Endothelial cell of umbilical vein (primary cell): ENCODE data around the gene SLC24A3. TPM values are rescaled to one million over a fixed set of nuclear protein-coding genes. Genes with fewer than 3 reads are reported as not detected.

ENCODE experiments used
- BruUV-seq: library from RNA; stranded (reverse); fragments of 400-500 nt; replicated peaks from 2 replicates; lab custom pipeline; 2021; lab: Mats Ljungman, UMichigan
- CTCF ChIA-PET: fragments of 300-600, 350-600 bp; sonication (Branson Sonifier 250); formaldehyde crosslinking; loops from one replicate; lab custom pipeline; 2021; ENCODE audit warnings: antibody characterized with exemption, inconsistent platforms; lab: Charles Lee
- POLR2A ChIA-PET: fragments of 300-600, 350-600 bp; sonication (Branson Sonifier 250); formaldehyde crosslinking; loops from one replicate; lab custom pipeline; 2021; ENCODE audit warnings: antibody characterized with exemption, inconsistent platforms; lab: Charles Lee
- DNase-seq: peaks from one replicate; pipeline ENCODE4 v3.0.0-alpha.2; 2011; ENCODE audit warnings: low read depth, low spot score
- FAIRE-seq: peaks from 2 replicates; lab custom pipeline; 2011; peaks lifted over from hg19 to GRCh38; lab: Jason Lieb, UNC
- H2AFZ ChIP-seq: 2 replicates; pipeline ENCODE4 v1.6.0; 2012; ENCODE audit warnings: low read depth, low read length, control low read depth, inconsistent platforms
- H3K27ac ChIP-seq: 2 replicates; pipeline ENCODE4 v1.5.1; 2011; ENCODE audit warnings: low read depth, mild to moderate bottlenecking, control low read depth, low read length, moderate library complexity; ENCODE audit not compliant: insufficient read depth
- H3K27me3 ChIP-seq, 2 experiments: 2 replicates each; pipeline versions ENCODE4 v1.6.0 to v1.6.1; 2011; ENCODE audit warnings: low read length in 2 of 2, mixed read lengths in 1 of 2; ENCODE audit not compliant: control insufficient read depth in 2 of 2, insufficient read depth in 2 of 2
- H3K36me3 ChIP-seq, 2 experiments: 2 replicates in 1 of 2; 3 replicates in 1 of 2; pipeline ENCODE4 v1.5.1; 2011; ENCODE audit warnings: low read length in 2 of 2, mild to moderate bottlenecking in 1 of 2, moderate library complexity in 1 of 2; ENCODE audit not compliant: control insufficient read depth in 2 of 2, insufficient read depth in 2 of 2; ENCODE audit errors: extremely low read depth in 1 of 2
- H3K4me1 ChIP-seq: 3 replicates; pipeline ENCODE4 v1.5.1; 2011; ENCODE audit warnings: mild to moderate bottlenecking, low read length; ENCODE audit not compliant: control insufficient read depth, insufficient read depth; ENCODE audit errors: extremely low read depth
- H3K4me2 ChIP-seq: 2 replicates; pipeline ENCODE4 v1.6.1; 2011; ENCODE audit warnings: low read length, control low read depth, mixed read lengths; ENCODE audit not compliant: insufficient read depth
- H3K4me3 ChIP-seq, 3 experiments: fragments of 200-600 bp in 1 of 3; sonication (generic), shearing (Covaris generic) in 1 of 3; replicated peaks in 1 of 3; 2 replicates each; pipeline ENCODE4 v1.5.1; 2011 to 2016; ENCODE audit warnings: control low read depth in 3 of 3, low read length in 3 of 3, mild to moderate bottlenecking in 2 of 3, inconsistent platforms in 1 of 3, low read depth in 1 of 3, moderate library complexity in 1 of 3; ENCODE audit not compliant: insufficient read depth in 1 of 3
- H3K79me2 ChIP-seq: 2 replicates; pipeline ENCODE4 v1.6.0; 2012; ENCODE audit warnings: low read length, inconsistent platforms; ENCODE audit not compliant: control insufficient read depth, insufficient read depth
- H3K9ac ChIP-seq: replicated peaks from 2 replicates; pipeline ENCODE3; 2011; ENCODE audit warnings: low read length, control low read depth; ENCODE audit not compliant: insufficient read depth; ENCODE audit errors: extremely low read depth
- H3K9me1 ChIP-seq: replicated peaks from 3 replicates; pipeline ENCODE4 v1.6.0; 2011; ENCODE audit warnings: mild to moderate bottlenecking, low read length; ENCODE audit not compliant: control insufficient read depth, insufficient read depth; ENCODE audit errors: extremely low read depth
- H3K9me3 ChIP-seq: replicated peaks from 2 replicates; pipeline ENCODE4 v1.5.1; 2012; ENCODE audit warnings: low read length, inconsistent platforms; ENCODE audit not compliant: control insufficient read depth, insufficient read depth
- H4K20me1 ChIP-seq: replicated peaks from 2 replicates; pipeline ENCODE3; 2011; ENCODE audit warnings: mild to moderate bottlenecking, low read length; ENCODE audit not compliant: control insufficient read depth, insufficient read depth; ENCODE audit errors: extremely low read depth
- CTCF ChIP-seq, 2 donors: IDR thresholded peaks; 1 replicate in 1 of 2; 2 replicates in 1 of 2; pipeline ENCODE4 v1.5.1; 2011; ENCODE audit warnings: low read length in 2 of 2, mild to moderate bottlenecking in 2 of 2, moderate library complexity in 2 of 2, control low read depth in 1 of 2, inconsistent platforms in 1 of 2, low read depth in 1 of 2; ENCODE audit not compliant: insufficient read depth in 1 of 2; ENCODE audit errors: extremely low read depth in 1 of 2
- EZH2 ChIP-seq: IDR thresholded peaks from 2 replicates; pipeline ENCODE4 v1.6.1; 2012; ENCODE audit warnings: borderline replicate concordance, low read depth, mild to moderate bottlenecking, moderate library complexity, low read length, inconsistent platforms; ENCODE audit not compliant: severe bottlenecking
- FOS ChIP-seq: IDR thresholded peaks from 2 replicates; pipeline ENCODE4 v1.6.1; 2011; ENCODE audit warnings: mild to moderate bottlenecking, low read length, moderate library complexity, borderline replicate concordance; ENCODE audit not compliant: insufficient read depth
- GATA2 ChIP-seq: IDR thresholded peaks from 2 replicates; pipeline ENCODE4 v1.7.0; 2011; ENCODE audit warnings: low read depth, mild to moderate bottlenecking, moderate library complexity, mixed read lengths, low read length; ENCODE audit not compliant: insufficient read length, insufficient read depth
- JUN ChIP-seq: IDR thresholded peaks from 2 replicates; pipeline ENCODE4 v1.6.1; 2011; ENCODE audit warnings: borderline replicate concordance, low read depth; ENCODE audit not compliant: insufficient read length, insufficient read depth
- MYC ChIP-seq: IDR thresholded peaks from one replicate; pipeline ENCODE4 v1.6.1; 2011; ENCODE audit warnings: mild to moderate bottlenecking, low read depth, low read length
- POLR2A ChIP-seq: IDR thresholded peaks from 2 replicates; pipeline ENCODE4 v1.6.1; 2012; ENCODE audit warnings: low read depth, mild to moderate bottlenecking, control low read depth, low read length
- POLR2AphosphoS5 ChIP-seq: IDR thresholded peaks from 2 replicates; pipeline ENCODE4 v1.6.1; 2012; ENCODE audit warnings: low read depth, mild to moderate bottlenecking, control low read depth, low read length, moderate library complexity; ENCODE audit not compliant: insufficient read depth
- dilution Hi-C: fragments of 300-500 bp; cut with MboI; formaldehyde crosslinking; loops from one replicate; pipeline ENCODE4 v1.15.0; 2019; ENCODE audit warnings: low sequenced_read_pairs; ENCODE audit not compliant: extremely low pct_ligation_motif_present
- intact Hi-C: fragments of 100-400 bp; cut with micrococcal nuclease; formaldehyde crosslinking; loops from one replicate; pipeline ENCODE4 v1.10.0; 2022
- polyA plus RNA-seq, 4 experiments: library from polyadenylated mRNA; depleted of rRNA in 3 of 4; stranded (reverse) in 3 of 4; unstranded in 1 of 4; fragments of >200 nt; gene quantifications; 2 replicates each; pipeline versions ENCODE4 v1.2.1 to v1.2.3, GENCODE V29; 2011 to 2012; ENCODE audit warnings: missing spikeins in 1 of 4
- total RNA-seq: library from RNA; stranded (reverse); gene quantifications from 2 replicates; pipeline ENCODE4 v1.2.3, GENCODE V29; 2021
- TF ChIP-seq, protein P1 (sequence below): IDR thresholded peaks from 2 replicates; pipeline ENCODE4 v1.6.1; 2011; ENCODE audit not compliant: insufficient read depth, insufficient read length

Gene SLC24A3
- total and polyA plus RNA-seq, 2 donors (not counting 3 experiments of a cell fraction or from before 2014, with no cell fraction given) = not detected

DNA sequence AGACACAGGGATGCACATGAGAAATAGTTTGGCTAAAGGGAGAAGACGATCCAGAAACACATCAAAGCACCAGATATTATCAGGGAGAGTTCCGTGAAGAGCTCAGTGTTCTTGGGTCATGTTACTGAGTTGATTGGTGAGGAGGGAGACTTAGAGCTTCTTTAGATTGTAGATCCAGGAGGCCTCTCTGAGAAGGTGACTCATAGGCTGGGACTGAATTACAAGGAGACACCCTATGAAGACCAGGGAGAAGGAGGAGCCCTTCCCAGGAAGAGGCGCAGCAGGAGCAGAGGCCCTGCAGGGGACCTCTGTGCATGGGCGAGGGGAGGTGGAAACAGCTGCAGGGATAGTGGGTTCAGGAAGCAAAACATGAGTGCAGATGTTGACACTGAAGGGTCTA is 196.5 kb downstream of the SLC24A3 start:
- dilution Hi-C loops = no loop called here
- H4K20me1 ChIP-seq = no peaks in the 10 kb centered on the region
- no peaks in the 10 kb centered on the region for H3K9me3 ChIP-seq
- H3K9me1 ChIP-seq = no peaks in the 10 kb centered on the region
- intact Hi-C loops = no loop called here
- no peak overlapping the region for H3K4me2 ChIP-seq
- ChIA-PET CTCF (no interaction called here), POLR2A (no interaction called here)
- H3K4me3 ChIP-seq = no peak overlapping the region
- H3K9ac ChIP-seq = no peak overlapping the region
- no peak for DNase-seq
- no peaks in the 10 kb centered on the region for H3K36me3 ChIP-seq
- TF ChIP-seq POLR2A (no peak), EZH2 (no peak), POLR2AphosphoS5 (no peak), GATA2 (no peak)
- no peak for FAIRE-seq
- no peaks in the 10 kb centered on the region for H3K4me1 ChIP-seq
- BruUV-seq = no TSS peak
- no peak overlapping the region for H2AFZ ChIP-seq
- H3K27ac ChIP-seq = no peak overlapping the region
- H3K79me2 ChIP-seq = no peaks in the 10 kb centered on the region
- no peaks in the 10 kb centered on the region for H3K27me3 ChIP-seq

- ChIA-PET CTCF (no interaction called here), POLR2A (no interaction called here)
- Histone ChIP-seq H3K4me1 (no peaks in the 10 kb centered on the region), H3K9ac (no peak overlapping the region), H3K27me3 (no peaks in the 10 kb centered on the region), H3K4me3 (no peak overlapping the region), H3K79me2 (no peaks in the 10 kb centered on the region), H3K36me3 (no peaks in the 10 kb centered on the region), H4K20me1 (no peaks in the 10 kb centered on the region), H3K9me1 (no peaks in the 10 kb centered on the region), H3K27ac (no peak overlapping the region), H2AFZ (no peak overlapping the region), H3K9me3 (no peaks in the 10 kb centered on the region), H3K4me2 (no peak overlapping the region)
- dilution Hi-C loops (no loop called here), intact Hi-C loops (no loop called here)
- FAIRE-seq (no peak), DNase-seq (no peak)
- no TSS peak for BruUV-seq
- no peak for TF ChIP-seq FOS
- TF ChIP-seq MYC = no peak
- TF ChIP-seq POLR2A = no peak
- no peak for TF ChIP-seq JUN
- no peak for TF ChIP-seq CTCF (IDR thresholded peaks at IDR 0.05; ENCODE audit: extremely low read depth in 1 of 2, insufficient read depth in 1 of 2, low read depth in 1 of 2, low read length in 2 of 2)
- TF ChIP-seq EZH2 = no peak
- TF ChIP-seq, protein P1, sequence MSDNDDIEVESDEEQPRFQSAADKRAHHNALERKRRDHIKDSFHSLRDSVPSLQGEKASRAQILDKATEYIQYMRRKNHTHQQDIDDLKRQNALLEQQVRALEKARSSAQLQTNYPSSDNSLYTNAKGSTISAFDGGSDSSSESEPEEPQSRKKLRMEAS = no peak
- TF ChIP-seq GATA2 = no peak
- no peak for TF ChIP-seq POLR2AphosphoS5
Measured at GRCh38 chr20:19411811-19412210, 199.4 kb downstream of the SLC24A3 start.
